Fibroblast of skin of left quadriceps (primary cell): Measurements from ENCODE around the gene AZGP1.
"Not testable (repeated sequence)": the region's sequence is repeated elsewhere in the genome, so short reads cannot be mapped to it uniquely, and the experiment has no call there.

Experiments used
- DNase-seq, 2 experiments: peaks; one replicate each; pipeline ENCODE4 v3.0.0-alpha.2; 2013; ENCODE audit warnings: low read depth in 2 of 2

Gene AZGP1

DNA sequence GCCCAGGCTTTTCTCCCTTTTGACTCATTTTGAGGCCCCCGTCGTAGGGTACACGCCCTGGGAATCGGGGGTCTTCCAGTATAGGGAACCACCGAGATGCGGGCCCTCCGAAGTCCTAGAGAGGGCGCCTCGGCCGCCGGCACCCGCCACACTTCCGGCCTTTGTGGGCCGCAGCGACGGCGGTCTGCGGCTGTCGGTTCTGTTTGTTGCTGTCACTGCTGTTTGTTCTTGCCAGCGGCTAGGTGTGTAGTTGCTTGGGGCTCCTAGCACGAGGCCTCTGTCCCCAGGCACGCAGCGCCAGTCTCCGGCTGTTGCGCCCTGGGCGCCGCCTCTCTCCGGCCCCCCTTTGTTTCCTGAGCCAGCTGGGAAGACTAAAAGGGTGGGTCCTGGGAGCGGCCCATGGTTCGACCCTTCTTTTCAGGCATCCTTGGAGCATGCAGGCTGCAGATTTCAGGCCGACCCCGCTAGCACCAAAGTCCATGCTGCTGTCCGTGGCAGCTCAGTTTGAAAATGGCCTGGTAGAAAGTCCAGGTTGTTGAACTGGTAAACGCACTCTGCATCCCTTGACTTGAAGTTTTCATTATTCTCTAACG, 21.8 kb upstream of the AZGP1 start:
- peak in 1 of 2 experiments; percentile 7 for DNase-seq

DNA sequence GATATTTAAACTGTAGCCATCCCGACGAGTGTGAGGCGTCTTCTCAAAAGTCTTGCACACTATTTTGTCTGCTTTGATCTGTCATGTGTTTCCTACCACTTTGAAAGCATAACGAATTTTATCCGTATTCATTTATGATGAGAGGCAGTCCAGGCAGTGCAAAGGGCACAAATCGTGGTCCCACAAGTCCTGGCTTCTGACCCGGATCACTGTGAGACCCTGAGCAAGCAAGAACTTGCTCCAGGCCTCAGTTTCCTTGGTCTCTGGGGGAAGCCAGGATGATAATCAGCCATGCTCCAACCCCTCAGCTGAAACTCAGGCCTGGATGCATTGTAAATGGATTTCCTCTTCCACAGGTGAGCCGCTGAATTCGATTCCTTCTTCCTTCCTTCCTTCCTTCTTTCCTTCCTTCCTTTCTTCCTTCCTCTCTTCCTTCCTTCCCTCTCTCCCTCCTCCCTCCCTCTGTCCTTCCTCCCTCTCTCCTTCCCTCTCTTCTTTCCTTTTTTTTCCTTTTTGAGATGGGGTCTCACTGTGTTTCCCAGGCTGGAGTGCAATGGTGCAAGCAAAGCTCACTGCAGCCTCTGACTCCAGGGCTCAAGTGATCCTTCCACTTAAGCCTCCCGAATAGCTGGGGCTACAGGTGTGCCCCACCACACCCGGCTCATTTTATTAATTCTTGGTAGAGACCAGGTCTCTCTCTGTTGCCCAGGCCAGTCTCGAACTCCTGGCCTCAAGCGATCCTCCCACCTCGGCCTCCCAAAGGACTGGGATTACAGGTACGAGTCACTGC, 21.1 kb upstream of the AZGP1 start:
- DNase-seq: no peak

- DNase-seq: no peak
Measured at GRCh38 chr7:99994819-99995218, 19.0 kb upstream of the AZGP1 start.

- no peak for DNase-seq
Measured at GRCh38 chr7:99992330-99993038, 16.7 kb upstream of the AZGP1 start.

- not testable (repeated sequence) for DNase-seq
Measured at GRCh38 chr7:99991543-99991942, 15.7 kb upstream of the AZGP1 start.

- no peak for DNase-seq
Measured at GRCh38 chr7:99990460-99990852, 14.6 kb upstream of the AZGP1 start.

DNA sequence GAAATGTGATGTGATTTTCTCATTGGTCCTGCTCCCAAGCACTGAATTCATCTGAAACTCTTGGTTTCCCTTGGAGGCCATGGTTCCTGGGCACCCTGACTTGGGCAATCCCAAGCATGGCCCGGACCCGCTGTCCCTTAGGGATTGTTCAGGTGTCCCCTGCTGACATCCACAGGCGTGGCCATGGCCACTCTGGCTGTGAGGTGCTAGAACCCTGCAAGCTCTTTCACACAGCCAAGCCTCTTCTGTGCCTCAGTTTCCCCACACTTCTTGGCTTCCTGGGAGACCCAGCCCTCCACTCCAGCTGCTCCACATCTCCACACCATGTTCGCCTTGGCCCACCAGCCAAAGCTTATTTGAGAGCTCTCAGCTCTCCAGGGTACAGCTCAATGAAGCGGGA, 12.0 kb upstream of the AZGP1 start:
- no peak for DNase-seq

- DNase-seq: not testable (repeated sequence)
Measured at GRCh38 chr7:99987306-99987705, 11.5 kb upstream of the AZGP1 start.

GRCh38 chr7:99984593-99984992, 8.8 kb upstream of the AZGP1 start:
- no peak for DNase-seq

DNA sequence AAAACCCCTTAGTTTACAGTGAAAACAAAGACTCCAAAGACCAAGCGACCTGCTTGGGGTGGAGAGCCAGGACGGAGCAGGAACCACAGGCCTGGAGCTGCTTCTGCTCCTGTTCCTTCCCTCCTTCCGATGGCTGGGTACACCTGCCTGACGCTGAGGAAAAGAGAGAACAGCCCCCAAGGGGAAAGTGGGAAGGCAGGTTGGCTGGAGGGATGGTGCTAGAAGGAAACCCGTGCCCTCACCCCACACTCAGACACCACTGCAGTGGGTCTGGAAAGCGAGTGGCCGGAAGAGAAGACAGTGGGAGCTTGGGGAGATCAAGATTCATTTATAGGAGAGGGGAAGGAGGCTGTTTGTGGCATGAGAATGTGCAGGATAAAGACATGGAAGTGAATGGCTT, 5.2 kb upstream of the AZGP1 start:
- DNase-seq: not testable (repeated sequence)

GRCh38 chr7:99980448-99980872, 4.6 kb upstream of the AZGP1 start:
- DNase-seq: not testable (repeated sequence)

DNA sequence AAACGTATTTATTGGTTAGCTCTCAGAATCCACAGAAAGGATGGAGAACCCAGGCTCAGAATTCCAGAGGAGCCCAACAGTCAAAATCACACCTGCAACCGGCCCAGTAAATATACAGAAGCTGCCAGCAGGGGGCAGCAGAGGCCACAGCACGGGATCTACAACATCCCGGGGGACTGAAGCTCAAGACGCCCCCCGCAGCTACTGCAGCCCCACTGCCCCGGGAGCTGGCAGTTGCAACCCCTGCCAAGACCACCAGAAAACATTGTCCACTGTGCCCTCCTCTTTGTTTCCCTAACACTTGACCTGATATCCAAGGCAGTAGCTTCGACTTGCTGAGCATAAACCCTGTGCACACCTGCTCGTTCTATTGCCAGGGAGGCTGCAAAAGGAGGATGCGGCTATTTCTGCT, 4.0 kb upstream of the AZGP1 start:
- not testable (repeated sequence) for DNase-seq

DNA sequence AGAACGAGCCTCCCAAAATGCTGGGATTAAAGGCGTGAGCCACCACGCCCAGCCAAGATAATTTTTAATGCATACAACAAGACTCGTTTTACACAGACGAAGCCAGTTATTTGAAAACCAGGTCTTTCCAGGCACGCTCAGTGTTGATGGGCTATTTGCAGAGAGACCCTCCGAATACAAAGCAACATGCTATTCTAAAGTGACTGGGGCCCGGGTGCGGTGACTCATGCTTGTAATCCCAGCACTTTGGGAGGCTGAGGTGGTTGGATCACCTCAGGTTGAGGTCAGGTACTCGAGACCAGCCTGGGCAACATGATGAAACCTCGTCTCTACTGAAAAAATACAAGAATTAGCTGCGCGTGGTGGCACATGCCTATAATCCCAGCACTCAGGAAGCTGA, 795 bp upstream of the AZGP1 start:
- DNase-seq: no peak

- DNase-seq: no peak
Measured at GRCh38 chr7:99974681-99975080, 1.1 kb downstream of the AZGP1 start.

DNA sequence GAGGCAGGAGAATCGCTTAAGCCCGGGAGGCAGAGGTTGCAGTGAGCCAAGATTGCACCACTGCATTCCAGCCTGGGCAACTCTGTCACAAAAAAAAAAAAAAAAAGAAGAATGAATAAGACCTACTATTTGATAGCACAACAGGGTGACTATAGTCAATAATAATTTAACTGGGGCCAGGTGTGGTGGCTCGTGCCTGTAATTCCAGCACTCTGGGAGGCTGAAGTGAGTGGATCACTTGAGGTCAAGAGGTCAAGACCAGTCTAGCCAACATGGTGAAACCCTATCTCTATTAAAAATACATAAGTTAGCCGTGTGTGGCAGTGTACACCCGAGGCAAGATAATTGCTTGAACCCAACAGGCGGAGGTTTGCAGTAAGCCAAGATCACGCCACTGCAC, 2.0 kb downstream of the AZGP1 start:
- DNase-seq: not testable (repeated sequence)

DNA sequence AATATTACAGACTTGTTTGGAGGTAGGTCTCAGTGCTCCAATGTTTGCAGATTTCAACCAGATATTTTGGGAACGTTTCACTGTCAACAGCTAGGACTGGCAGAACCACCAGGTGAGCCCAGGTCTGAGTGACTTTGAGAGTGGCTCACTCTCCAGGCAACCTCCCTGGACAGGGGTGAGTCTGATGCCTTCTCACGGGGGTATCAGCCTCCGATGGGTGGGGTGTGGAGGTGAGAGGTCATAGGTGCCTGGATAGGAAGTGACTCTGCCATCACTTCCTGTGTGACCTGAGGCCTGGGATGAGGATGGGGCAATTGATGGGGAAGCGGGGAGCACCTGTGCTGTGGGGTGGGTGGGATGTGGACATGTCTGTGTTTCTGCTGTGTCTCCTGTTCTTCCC, 4.6 kb downstream of the AZGP1 start:
- DNase-seq: no peak

GRCh38 chr7:99969813-99970212, 6.0 kb downstream of the AZGP1 start:
- DNase-seq: not testable (repeated sequence)

DNA sequence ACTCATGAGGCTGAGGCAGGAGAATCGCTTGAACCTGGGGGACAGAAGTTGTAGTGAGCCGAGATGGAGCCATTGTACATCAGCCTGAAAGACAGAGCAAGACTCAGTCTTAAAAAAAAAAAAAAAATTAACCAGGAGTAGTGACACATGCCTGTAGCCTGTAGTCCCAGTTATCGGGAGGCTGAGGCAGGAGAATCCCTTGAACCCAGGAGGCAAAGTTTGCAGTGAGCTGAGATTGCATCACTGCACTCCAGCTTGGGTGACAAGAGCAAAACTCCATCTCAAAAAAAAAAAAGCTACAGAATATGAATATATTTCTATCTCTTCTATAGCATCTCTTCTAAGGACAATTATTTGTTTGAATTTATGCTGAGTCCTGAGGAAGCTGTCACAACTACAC, 6.5 kb downstream of the AZGP1 start:
- no peak for DNase-seq

- DNase-seq: no peak
Measured at GRCh38 chr7:99958564-99959227, 17.1 kb downstream of the AZGP1 start.

GRCh38 chr7:99955247-99955646, 20.6 kb downstream of the AZGP1 start:
- no peak for DNase-seq

GRCh38 chr7:99954643-99955042, 21.2 kb downstream of the AZGP1 start:
- DNase-seq: not testable (repeated sequence)

DNA sequence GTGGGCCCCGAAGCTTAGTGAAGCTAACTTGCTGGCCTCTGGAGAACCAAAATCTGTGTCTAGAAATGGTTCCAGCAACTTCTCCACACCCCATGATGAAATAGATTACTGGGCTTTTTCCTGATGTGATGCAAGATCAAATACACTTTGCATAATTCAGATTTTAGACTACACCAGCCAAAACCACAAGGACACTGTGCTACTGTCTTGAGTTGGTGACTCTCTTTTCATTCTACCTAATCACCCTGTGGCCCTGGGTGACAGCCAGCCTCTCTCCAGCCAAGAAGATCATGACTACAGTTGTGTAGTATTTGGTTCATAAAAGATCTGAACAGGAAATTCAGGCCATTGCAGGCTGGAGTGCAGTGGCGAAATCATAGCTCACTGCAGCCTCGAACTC, 22.2 kb downstream of the AZGP1 start:
- no peak for DNase-seq
